BLaER1 treated with 17β-estradiol and CSF1 and Interleukin-3, amounts not matched to agents 10 nM and 100 nM (cell line): ENCODE results near the gene SMIM3.

Experiments used
- H3K27ac ChIP-seq, 11 experiments: shearing (Covaris generic); formaldehyde crosslinking; 2 replicates each; pipeline ENCODE4 v1.8.1; 2022
- H3K27me3 ChIP-seq, 11 experiments: shearing (Covaris generic); formaldehyde crosslinking; 2 replicates each; pipeline ENCODE4 v1.8.1; 2022
- H3K36me3 ChIP-seq, 11 experiments: shearing (Covaris generic); formaldehyde crosslinking; 2 replicates each; pipeline ENCODE4 v1.8.1; 2022
- H3K4me1 ChIP-seq, 10 experiments: shearing (Covaris generic); formaldehyde crosslinking; 2 replicates each; pipeline ENCODE4 v1.8.1; 2022
- H3K4me2 ChIP-seq, 11 experiments: shearing (Covaris generic); formaldehyde crosslinking; 2 replicates each; pipeline ENCODE4 v1.8.1; 2022
- H3K4me3 ChIP-seq, 10 experiments: shearing (Covaris generic); formaldehyde crosslinking; 2 replicates each; pipeline ENCODE4 v1.8.1; 2022
- H3K9ac ChIP-seq, 11 experiments: shearing (Covaris generic); formaldehyde crosslinking; 2 replicates each; pipeline ENCODE4 v1.8.1; 2022
- H3K9me3 ChIP-seq, 11 experiments: shearing (Covaris generic); formaldehyde crosslinking; replicated peaks in 1 of 11; 2 replicates each; pipeline ENCODE4 v1.8.1; 2022
- H4K20me1 ChIP-seq, 11 experiments: shearing (Covaris generic); formaldehyde crosslinking; 2 replicates each; pipeline ENCODE4 v1.8.1; 2022
- Cebpa-rat ChIP-seq, 11 experiments: shearing (Covaris generic); IDR thresholded peaks; 2 replicates each; pipeline ENCODE4 v1.8.1; 2022

Gene SMIM3

DNA sequence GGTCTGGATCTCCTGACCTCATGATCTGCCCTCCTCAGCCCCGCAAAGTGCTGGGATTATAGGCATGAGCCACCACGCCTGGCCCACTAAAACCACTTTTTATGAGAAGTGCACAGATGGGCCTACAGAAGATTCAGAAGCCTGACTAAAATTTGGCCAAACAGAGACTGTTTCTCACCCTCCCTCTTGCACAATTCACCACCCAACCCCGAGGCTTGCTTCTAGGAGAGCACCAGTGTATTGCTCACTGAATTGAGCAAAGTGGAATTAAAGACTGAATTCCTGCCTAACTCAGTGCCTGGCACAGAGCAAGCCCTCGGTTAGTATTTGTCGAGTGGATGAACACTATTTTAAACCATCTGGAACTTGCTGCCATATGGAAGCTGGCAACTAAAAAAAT lies 16.3 kb upstream of the SMIM3 start:
- H3K4me1 ChIP-seq: peaks cover 81 to 89% (median 85%) of the 10 kb centered on the region in 10 experiments
- H3K9me3 ChIP-seq: peaks cover 0 to 9% (median 0%) of the 10 kb centered on the region in 11 experiments; a peak in 1 of 22 replicates
- H3K27ac ChIP-seq: peak overlapping the region; percentile 88 to 99 (median 98); a peak in 21 of 22 replicates
- no peaks in the 10 kb centered on the region for H3K27me3 ChIP-seq
- no peak overlapping the region for H3K4me3 ChIP-seq
- peaks cover 0 to 5% (median 0%) of the 10 kb centered on the region in 11 experiments; a peak in 3 of 22 replicates for H4K20me1 ChIP-seq
- peaks cover 0 to 3% (median 0%) of the 10 kb centered on the region in 11 experiments; a peak in 4 of 22 replicates for H3K36me3 ChIP-seq
- peak overlapping the region in 10 of 11 experiments; percentile 75 to 93 (median 86); a peak in 20 of 22 replicates for H3K4me2 ChIP-seq
- peak in 2 of 11 experiments; percentile 51 to 52; a peak in 2 of 22 replicates for TF ChIP-seq Cebpa-rat (IDR thresholded peaks at IDR 0.05)
- peak overlapping the region in 10 of 11 experiments; percentile 15 to 88 (median 82); a peak in 17 of 22 replicates for H3K9ac ChIP-seq

DNA sequence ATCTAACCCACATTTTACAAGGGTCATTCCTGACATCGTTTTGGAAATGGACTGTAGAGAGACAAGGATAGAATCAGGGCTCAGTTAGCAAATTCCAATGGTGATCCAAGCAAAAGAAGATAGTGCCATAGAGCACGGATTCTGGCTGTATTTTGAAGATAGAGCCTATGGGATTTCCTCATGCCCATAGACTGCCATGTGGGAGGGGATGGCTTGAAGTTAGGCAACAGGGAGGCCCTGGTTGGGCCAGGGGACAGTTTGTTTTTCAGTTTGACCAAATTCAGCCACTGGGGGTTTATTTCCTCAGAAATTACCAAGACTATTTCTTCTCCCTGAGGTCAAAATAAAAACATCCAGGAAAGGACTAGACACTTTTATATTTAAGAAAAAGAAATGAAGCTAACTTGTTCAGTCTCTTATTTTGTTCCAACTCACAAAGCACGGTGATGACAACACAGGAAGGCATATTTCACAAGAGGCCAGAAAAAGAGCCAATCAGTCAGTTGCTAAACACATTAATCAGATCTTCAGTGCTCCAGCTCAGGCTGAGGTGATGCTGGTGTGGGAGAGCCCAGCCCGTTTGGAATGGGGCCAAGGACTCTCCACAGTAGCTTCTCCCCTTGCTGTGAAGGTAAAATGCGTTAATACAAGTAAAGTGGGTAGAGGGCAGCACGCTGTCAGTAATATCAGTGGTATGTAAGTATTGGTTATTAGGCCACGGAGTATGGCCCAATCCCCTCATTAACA lies 15.4 kb upstream of the SMIM3 start:
- H3K27ac ChIP-seq: peak overlapping the region; percentile 88 to 99 (median 98)
- H3K4me2 ChIP-seq: peak overlapping the region; percentile 75 to 93 (median 85)
- peak overlapping the region; percentile 76 to 88 (median 81); a peak in 21 of 22 replicates for H3K9ac ChIP-seq
- no peaks in the 10 kb centered on the region for H3K27me3 ChIP-seq
- TF ChIP-seq Cebpa-rat (IDR thresholded peaks at IDR 0.05): peak in 10 of 11 experiments; percentile 26 to 94 (median 77); a peak in 16 of 22 replicates
- peaks cover 77 to 93% (median 86%) of the 10 kb centered on the region in 10 experiments for H3K4me1 ChIP-seq
- H3K9me3 ChIP-seq: peaks cover 0 to 9% (median 0%) of the 10 kb centered on the region in 11 experiments; a peak in 2 of 22 replicates
- H3K4me3 ChIP-seq: peak overlapping the region in 3 of 10 experiments; percentile 12 to 41 (median 34); a peak in 3 of 20 replicates
- H4K20me1 ChIP-seq: no peaks in the 10 kb centered on the region
- no peaks in the 10 kb centered on the region for H3K36me3 ChIP-seq

DNA sequence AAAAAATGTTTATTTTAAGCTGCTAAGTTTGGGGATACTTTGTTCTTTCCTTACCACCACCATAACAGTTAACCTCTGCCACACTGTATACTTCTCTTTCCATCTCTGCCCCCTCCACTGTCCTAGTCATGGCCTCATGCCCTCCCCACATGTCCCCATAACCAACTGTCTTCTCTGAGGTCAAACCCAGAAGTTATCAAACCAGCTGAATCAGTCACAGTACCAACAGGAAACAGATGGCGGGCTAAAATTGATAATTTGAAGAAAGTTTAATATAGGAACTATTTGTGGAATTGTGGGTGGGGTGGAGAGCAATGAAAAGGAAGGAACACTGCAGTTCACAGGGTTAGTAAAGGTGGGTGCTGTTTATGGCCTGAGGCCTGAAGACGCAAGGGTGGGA lies 14.0 kb upstream of the SMIM3 start:
- peak overlapping the region; percentile 76 to 88 (median 81); a peak in 21 of 22 replicates for H3K9ac ChIP-seq
- H3K27ac ChIP-seq: peak overlapping the region; percentile 88 to 99 (median 98)
- H3K4me3 ChIP-seq: peak overlapping the region in 6 of 10 experiments; percentile 6 to 51 (median 34); a peak in 8 of 20 replicates
- no peaks in the 10 kb centered on the region for H3K36me3 ChIP-seq
- H4K20me1 ChIP-seq: no peaks in the 10 kb centered on the region
- peaks cover 0 to 5% (median 0%) of the 10 kb centered on the region in 11 experiments; a peak in 7 of 22 replicates for H3K9me3 ChIP-seq
- TF ChIP-seq Cebpa-rat (IDR thresholded peaks at IDR 0.05): 0 out of 22 replicates have a peak, but pooled peaks of 3 of the 11 experiments have one; percentile 23 to 48 (median 25)
- H3K4me2 ChIP-seq: peak overlapping the region; percentile 75 to 93 (median 85)
- no peaks in the 10 kb centered on the region for H3K27me3 ChIP-seq
- H3K4me1 ChIP-seq: peaks cover 71 to 92% (median 81%) of the 10 kb centered on the region in 10 experiments

DNA sequence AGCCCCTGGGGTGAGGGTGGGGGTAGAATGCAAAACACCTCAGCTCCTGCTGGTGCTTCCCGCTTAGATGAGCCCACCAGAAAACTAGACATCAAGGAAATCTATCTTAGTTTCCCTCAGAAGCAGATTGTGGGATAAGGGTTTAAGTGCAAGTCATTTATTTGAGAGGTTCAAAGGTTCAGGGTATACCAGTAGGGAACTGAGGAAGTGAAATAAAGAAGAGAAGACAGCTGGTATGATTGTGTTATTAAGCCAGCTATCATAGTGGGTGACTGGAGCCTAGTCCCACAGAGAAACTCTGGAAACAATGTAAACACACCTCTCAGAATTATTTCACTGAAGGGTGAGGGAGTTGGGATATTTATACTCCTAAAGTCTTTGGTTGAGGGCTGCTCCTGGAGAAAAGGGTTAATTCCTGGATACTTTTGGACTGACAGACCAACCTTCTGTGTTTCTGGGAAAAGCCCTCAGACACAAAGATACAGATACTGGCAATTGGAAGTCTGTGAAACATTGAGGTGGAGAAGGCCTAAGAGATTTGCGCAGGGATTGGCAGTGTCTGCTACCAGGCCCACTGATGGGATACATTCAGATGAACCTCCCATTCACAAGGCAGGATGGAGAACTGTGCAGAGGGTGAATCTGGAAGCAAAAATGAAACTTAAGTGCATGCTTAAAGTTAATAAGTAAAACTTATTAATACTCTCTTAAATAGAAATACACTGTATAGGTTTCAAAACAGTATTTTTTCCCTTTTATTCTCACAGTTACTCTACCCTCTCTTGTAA lies 13.4 kb upstream of the SMIM3 start:
- Histone ChIP-seq H4K20me1 (no peaks in the 10 kb centered on the region), H3K4me3 (peak overlapping the region in 7 of 10 experiments; percentile 6 to 51 (median 34); a peak in 10 of 20 replicates), H3K27me3 (no peaks in the 10 kb centered on the region), H3K27ac (peak overlapping the region; percentile 88 to 99 (median 98)), H3K4me2 (peak overlapping the region; percentile 75 to 93 (median 85)), H3K9me3 (peaks cover under 1 to 12% (median 2%) of the 10 kb centered on the region in 11 experiments; a peak in 16 of 22 replicates), H3K4me1 (peaks cover 69 to 86% (median 78%) of the 10 kb centered on the region in 10 experiments), H3K36me3 (no peaks in the 10 kb centered on the region), H3K9ac (peak overlapping the region; percentile 76 to 88 (median 81); a peak in 21 of 22 replicates)
- TF ChIP-seq Cebpa-rat (IDR thresholded peaks at IDR 0.05): no peak

DNA sequence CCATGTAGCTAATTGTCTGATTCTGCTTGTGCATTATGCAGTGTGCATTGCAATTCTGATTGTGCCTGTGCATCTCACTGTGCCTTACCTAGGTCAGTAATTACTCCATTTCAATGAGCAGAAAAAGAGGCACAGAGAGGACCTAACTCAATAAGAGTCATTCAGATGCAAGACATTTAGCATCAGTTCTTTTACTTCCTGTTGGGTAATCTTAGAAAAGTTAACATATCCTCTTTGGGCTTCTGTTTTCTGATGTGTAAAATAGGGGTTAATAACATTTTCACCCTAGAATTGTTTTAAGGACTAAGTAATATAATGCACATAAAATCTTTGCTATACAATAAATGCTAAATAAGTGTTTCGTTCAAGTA lies 12.8 kb upstream of the SMIM3 start:
- peak overlapping the region; percentile 75 to 93 (median 85) for H3K4me2 ChIP-seq
- H3K36me3 ChIP-seq: no peaks in the 10 kb centered on the region
- no peak for TF ChIP-seq Cebpa-rat (IDR thresholded peaks at IDR 0.05)
- H4K20me1 ChIP-seq: no peaks in the 10 kb centered on the region
- peak overlapping the region; percentile 76 to 88 (median 81); a peak in 19 of 22 replicates for H3K9ac ChIP-seq
- H3K4me3 ChIP-seq: peak overlapping the region in 5 of 10 experiments; percentile 3 to 51 (median 21); a peak in 6 of 20 replicates
- no peaks in the 10 kb centered on the region for H3K27me3 ChIP-seq
- peaks cover 75 to 86% (median 80%) of the 10 kb centered on the region in 10 experiments for H3K4me1 ChIP-seq
- peak overlapping the region; percentile 88 to 99 (median 98); a peak in 21 of 22 replicates for H3K27ac ChIP-seq
- H3K9me3 ChIP-seq: peaks cover 4 to 17% (median 8%) of the 10 kb centered on the region in 11 experiments; a peak in 16 of 22 replicates

DNA sequence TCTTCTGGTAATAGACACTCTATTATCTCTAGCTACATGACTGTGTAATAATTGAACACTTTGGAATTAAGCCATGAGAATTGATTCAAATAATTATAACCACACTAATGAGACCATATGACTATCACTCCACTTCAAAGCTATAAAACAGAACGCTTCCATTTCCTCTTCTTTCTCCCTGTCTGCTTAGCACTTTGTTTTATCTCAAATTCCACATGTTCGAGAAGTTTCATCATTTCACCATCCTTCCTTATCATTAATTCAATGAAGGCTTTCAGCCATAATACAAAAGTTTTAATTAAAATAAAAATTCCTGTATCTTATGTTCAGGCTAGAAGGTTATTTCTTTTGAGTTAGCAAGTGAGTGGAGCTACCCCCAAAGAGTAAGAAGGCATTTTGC lies 12.3 kb upstream of the SMIM3 start:
- H3K36me3 ChIP-seq: no peaks in the 10 kb centered on the region
- no peaks in the 10 kb centered on the region for H4K20me1 ChIP-seq
- H3K9ac ChIP-seq: peak overlapping the region in 9 of 11 experiments; percentile 8 to 88 (median 43); a peak in 10 of 22 replicates
- no peak for TF ChIP-seq Cebpa-rat (IDR thresholded peaks at IDR 0.05)
- H3K27me3 ChIP-seq: no peaks in the 10 kb centered on the region
- H3K9me3 ChIP-seq: peaks cover 6 to 20% (median 9%) of the 10 kb centered on the region in 11 experiments; a peak in 17 of 22 replicates
- peak overlapping the region; percentile 53 to 93 (median 85) for H3K4me2 ChIP-seq
- H3K27ac ChIP-seq: peak overlapping the region; percentile 88 to 99 (median 98)
- peaks cover 72 to 86% (median 80%) of the 10 kb centered on the region in 10 experiments for H3K4me1 ChIP-seq
- H3K4me3 ChIP-seq: no peak overlapping the region

DNA sequence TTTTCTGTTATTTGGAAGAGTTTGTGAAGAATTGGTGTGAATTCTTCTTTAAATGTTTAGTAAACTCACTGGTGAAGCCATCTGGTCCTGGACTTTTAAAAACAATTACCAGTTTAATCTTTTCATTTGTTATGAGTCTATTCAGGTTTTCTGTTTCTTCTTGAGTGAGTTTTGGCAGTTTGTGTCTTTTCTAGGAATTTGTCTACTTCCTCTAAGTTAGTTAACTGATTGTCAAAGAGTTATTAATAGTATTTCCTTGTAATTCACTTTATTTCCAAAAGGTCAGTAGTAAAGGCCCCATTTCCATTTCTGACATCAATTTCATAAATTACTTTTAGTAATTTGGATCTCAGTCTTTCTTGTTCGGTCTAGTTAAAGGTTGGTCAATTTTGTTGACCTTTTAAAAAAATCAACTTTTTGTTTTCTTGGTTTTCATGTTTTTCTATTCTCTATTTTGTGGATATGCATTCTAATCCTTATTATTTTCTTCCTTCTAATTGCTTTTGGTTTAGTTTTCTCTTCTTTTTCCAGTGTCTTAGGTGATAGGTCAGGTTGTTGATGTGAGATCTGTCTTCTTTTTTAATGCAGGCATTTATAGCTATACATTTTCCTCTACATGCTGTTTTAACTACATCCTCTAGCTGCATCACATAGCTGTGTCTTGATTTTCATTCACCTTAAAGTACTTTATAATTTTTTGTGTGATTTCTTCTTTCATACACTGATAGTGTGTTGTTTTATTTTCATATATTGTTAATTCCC lies 7.3 kb upstream of the SMIM3 start:
- H4K20me1 ChIP-seq: no peaks in the 10 kb centered on the region
- 0 out of 20 replicates have a peak overlapping the region, but pooled peaks of 1 of the 10 experiments have one; percentile 1 for H3K4me3 ChIP-seq
- no peaks in the 10 kb centered on the region for H3K36me3 ChIP-seq
- peaks cover 25 to 58% (median 45%) of the 10 kb centered on the region in 10 experiments for H3K4me1 ChIP-seq
- no peaks in the 10 kb centered on the region for H3K27me3 ChIP-seq
- TF ChIP-seq Cebpa-rat (IDR thresholded peaks at IDR 0.05): no peak
- H3K9me3 ChIP-seq: peaks cover 8 to 32% (median 20%) of the 10 kb centered on the region in 11 experiments; a peak in 17 of 22 replicates
- H3K9ac ChIP-seq: peak overlapping the region in 7 of 11 experiments; percentile 1 to 48 (median 20); a peak in 7 of 22 replicates
- peak overlapping the region; percentile 40 to 71 (median 52); a peak in 21 of 22 replicates for H3K4me2 ChIP-seq
- H3K27ac ChIP-seq: peak overlapping the region in 10 of 11 experiments; percentile 18 to 98 (median 64); a peak in 20 of 22 replicates
